ENCODE data around the gene CSNK1A1L. TPM values are rescaled to one million over a fixed set of nuclear protein-coding genes. Genes with fewer than 3 reads are reported as not detected.

CSNK1A1L gene
- total and polyA plus RNA-seq, 10 donors: not detected

- Histone ChIP-seq H3K4me1 (no peaks in the 10 kb centered on the region), H3K4me3 (peak overlapping the region in 1 of 8 donors; percentile 21), H3K27ac (peak overlapping the region in 7 of 8 donors; percentile 12 to 90 (median 72)), H3K9me3 (no peaks in the 10 kb centered on the region), H3K27me3 (replicated peaks in 1 of 7) (no peaks in the 10 kb centered on the region), H3K36me3 (no peaks in the 10 kb centered on the region)
- 44 to 68% (median 55%) methylated on average over 2 of the region's 2 CpGs for WGBS, 5 donors
- intact Hi-C loops (cut with DNase I; ENCODE audit: low total_unique reads): no loop called here
- DNase-seq: no peak
- no peak for TF ChIP-seq POLR2AphosphoS5 (IDR thresholded peaks at IDR 0.05)
- TF ChIP-seq CTCF (IDR thresholded peaks at IDR 0.05 in 8 of 11, conservative IDR thresholded peaks at IDR 0.05 in 3 of 11): no peak
- TF ChIP-seq POLR2A (IDR thresholded peaks at IDR 0.05): no peak
Observed at GRCh38 chr13:37087486-37087885, 18.0 kb downstream of the CSNK1A1L start.

- TF ChIP-seq CTCF (IDR thresholded peaks at IDR 0.05 in 8 of 11, conservative IDR thresholded peaks at IDR 0.05 in 3 of 11) (no peak), POLR2AphosphoS5 (IDR thresholded peaks at IDR 0.05) (no peak), POLR2A (IDR thresholded peaks at IDR 0.05) (no peak)
- Histone ChIP-seq H3K4me3 (no peak overlapping the region), H3K27me3 (replicated peaks in 1 of 7) (peaks cover 0 to 4% (median 0%) of the 10 kb centered on the region in 7 donors), H3K9me3 (no peaks in the 10 kb centered on the region), H3K4me1 (no peaks in the 10 kb centered on the region), H3K27ac (no peak overlapping the region), H3K36me3 (no peaks in the 10 kb centered on the region)
- intact Hi-C loops (cut with DNase I; ENCODE audit: low total_unique reads): no loop called here
- WGBS, 5 donors: 64 to 75% (median 68%) methylated on average over 2 of the region's 2 CpGs
- DNase-seq: no peak
Observed at GRCh38 chr13:37085606-37086005, 19.9 kb downstream of the CSNK1A1L start.

- Histone ChIP-seq H3K36me3 (no peaks in the 10 kb centered on the region), H3K9me3 (no peaks in the 10 kb centered on the region), H3K4me3 (no peak overlapping the region), H3K4me1 (peaks cover 0 to 8% (median 0%) of the 10 kb centered on the region in 6 donors), H3K27ac (no peak overlapping the region), H3K27me3 (replicated peaks in 1 of 7) (peaks cover 0 to under 1% (median 0%) of the 10 kb centered on the region in 7 donors)
- TF ChIP-seq CTCF (IDR thresholded peaks at IDR 0.05 in 8 of 11, conservative IDR thresholded peaks at IDR 0.05 in 3 of 11) (no peak), POLR2AphosphoS5 (IDR thresholded peaks at IDR 0.05) (no peak), POLR2A (IDR thresholded peaks at IDR 0.05) (no peak)
- no peak for DNase-seq
- 94 to 99% (median 97%) methylated on average over 2 of the region's 2 CpGs for WGBS, 5 donors
- intact Hi-C loops (cut with DNase I; ENCODE audit: low total_unique reads): no loop called here
Observed at GRCh38 chr13:37076818-37077217, 28.6 kb downstream of the CSNK1A1L start.

DNA sequence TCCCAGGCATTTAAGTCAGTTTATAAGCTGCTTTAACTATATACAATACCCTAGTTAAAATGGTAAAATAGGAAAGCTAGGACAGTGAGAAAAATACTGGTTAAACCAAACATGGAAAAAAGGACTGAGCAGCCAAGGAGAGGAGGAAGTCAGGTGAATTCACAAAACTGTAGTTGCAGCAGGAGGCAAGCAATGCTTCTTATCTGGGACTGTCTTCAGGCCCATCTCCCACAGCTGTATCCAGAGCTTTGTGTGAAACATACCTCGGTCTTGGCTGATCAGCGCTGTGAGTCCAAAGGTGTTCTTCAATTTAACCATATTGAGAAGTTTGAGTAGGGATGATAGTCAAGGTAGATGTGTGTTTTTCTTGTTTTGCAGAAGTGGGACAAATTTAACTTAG, 30.3 kb downstream of the CSNK1A1L start:
- peaks cover 0 to 8% (median 0%) of the 10 kb centered on the region in 6 donors for H3K4me1 ChIP-seq
- H3K27me3 ChIP-seq (replicated peaks in 1 of 7): peaks cover 0 to 3% (median 0%) of the 10 kb centered on the region in 7 donors
- H3K4me3 ChIP-seq: no peak overlapping the region
- 66 to 94% (median 90%) methylated on average over 2 of the region's 2 CpGs for WGBS, 5 donors
- H3K36me3 ChIP-seq: no peaks in the 10 kb centered on the region
- peak overlapping the region in 2 of 8 donors; percentile 53 to 59 for H3K27ac ChIP-seq
- DNase-seq: no peak
- TF ChIP-seq POLR2AphosphoS5 (IDR thresholded peaks at IDR 0.05) (no peak), POLR2A (IDR thresholded peaks at IDR 0.05) (no peak), CTCF (IDR thresholded peaks at IDR 0.05 in 8 of 11, conservative IDR thresholded peaks at IDR 0.05 in 3 of 11) (no peak)
- intact Hi-C loops (cut with DNase I; ENCODE audit: low total_unique reads): no loop called here
- H3K9me3 ChIP-seq: no peaks in the 10 kb centered on the region

All from spleen (tissue), 11 donors.